Stimulated activated CD8-positive, alpha-beta memory T cell treated with anti-CD3 and anti-CD28 coated beads, Interleukin-2, amount 100 ng/mL, for 48 hours (primary cell): Measurements from ENCODE around the gene NEDD9.

Experiments used
- DNase-seq, 2 donors: peaks; one replicate each; pipeline ENCODE4 v3.0.0-alpha.2; 2020; ENCODE audit warnings: low read depth in 2 of 2

The NEDD9 gene

DNA sequence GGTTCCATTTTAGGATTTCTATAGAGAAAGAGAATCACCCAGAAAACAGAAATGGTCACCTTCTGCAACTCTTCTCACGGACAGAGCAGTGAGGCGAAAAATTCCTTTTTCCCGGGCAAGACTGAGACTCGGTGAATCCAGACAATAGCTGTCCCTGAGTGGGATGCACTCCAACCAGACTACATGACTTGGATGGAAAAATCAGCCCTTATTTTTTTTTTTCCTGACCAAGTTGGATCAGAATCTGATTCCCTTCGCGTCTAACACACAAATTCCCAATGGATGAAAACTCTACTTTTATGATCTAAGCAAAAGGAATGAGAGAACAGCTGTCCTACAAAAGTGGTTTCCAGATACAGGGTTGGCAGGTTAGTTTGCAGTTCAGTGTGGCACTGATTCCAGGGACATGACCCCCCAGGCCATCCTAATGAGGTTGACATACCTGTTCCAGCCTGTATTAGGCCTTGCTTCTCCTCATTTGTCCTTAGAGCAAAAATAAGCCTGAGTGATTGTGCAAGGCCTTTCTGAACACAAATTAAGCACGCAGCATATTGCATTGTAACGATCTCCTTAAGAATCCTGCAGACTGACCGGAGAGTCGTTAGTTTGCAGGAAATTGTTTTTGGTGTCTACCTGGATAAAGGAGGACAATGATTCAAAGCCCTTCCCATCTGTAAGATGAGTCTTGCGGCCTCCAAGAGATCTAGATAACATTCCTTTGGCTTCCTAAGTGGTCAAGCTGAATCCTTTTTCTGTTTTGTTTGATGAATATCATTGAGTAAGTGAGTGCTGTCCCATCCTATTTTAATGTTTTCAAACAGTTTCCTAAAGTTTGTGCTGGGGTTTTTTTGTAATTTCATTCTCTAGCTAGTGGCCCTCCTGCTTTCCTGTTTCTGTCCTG lies 1.5 kb upstream of the NEDD9 start:
- DNase-seq: no peak

DNA sequence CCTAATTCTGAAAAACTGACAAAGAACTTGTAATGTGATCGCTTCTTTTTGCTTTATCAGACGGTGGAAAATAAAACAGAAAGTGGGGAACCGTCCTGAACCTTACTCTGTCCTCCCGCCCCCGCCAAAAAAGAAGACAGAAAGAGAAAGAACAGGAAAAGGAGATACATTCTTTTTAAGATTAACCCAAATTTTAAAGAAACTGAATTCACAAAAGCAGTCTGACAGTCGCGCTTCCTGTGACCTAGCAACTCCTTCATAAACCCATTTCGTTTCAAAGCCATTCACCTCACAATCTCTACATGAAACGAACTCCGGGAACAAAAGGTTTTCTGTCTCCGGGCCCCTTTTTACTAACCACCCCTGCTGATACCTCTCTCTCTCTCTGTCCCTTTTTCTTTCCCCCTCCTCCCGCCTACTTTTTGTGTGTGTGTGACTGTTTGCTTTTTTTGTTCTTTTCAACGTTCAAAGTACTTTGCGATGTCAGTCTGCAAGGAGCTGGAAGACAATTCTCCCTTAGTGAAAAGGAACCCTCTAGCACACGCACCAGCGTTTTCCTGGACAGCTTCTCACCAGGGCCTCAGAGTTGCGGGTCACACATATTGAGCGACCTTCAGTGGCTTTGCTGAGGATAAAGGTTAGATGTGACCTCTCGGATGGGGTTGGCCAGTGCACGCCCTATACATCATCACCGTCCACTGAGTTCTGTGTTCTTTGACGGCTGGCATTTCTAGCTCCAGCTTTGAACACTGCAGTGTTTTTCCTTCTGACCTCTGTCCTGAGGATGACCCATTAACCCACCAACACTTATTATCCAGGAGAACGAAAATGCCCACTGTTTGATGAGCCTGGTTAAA lies 530 bp upstream of the NEDD9 start:
- DNase-seq: no peak

DNA sequence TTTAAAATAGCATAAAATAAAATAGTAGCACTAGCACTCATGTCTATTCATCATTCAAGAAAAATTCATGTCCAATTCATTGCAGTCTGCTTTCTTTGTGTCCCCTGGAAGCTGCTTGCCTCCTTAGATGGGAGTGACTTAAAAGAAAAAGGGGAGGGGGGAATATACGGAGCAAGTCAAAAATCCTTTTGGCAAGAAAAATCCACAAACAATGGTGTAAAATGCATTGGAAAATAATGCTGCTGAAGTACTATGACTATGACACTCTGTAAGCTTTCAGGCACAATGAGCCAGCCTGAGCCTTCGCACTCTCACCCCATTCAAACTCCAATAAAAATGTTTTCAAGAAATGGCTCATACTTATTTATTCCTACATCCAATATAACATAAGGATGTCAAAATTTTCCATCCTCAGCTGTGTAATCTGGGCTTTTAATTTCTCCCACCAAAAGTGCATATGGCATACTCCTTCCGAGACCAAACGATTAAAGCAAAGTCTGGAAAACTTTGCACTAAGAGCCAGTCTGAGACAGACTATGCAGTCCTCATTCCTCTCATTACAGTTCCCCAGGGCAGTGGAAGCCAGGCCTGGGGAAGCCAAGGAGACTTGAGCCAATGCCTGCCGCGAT lies 790 bp downstream of the NEDD9 start:
- no peak for DNase-seq

DNA sequence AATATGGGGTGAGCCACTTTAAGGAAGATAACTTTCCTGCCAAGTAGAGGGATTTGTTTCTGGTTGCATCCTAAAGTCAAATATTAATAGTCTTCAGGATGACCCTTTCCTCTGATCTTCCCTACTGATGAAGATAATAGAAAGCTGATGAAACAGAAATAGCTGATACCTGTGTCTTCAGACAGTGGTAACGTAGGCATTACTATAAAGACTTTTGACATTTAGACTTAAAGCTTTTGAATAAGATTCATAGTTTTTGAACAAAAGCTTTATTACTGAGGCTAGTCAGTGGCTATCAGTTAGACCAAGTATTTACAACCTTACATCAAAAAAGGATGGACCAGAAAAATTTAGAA lies 1.4 kb downstream of the NEDD9 start:
- no peak for DNase-seq

DNA sequence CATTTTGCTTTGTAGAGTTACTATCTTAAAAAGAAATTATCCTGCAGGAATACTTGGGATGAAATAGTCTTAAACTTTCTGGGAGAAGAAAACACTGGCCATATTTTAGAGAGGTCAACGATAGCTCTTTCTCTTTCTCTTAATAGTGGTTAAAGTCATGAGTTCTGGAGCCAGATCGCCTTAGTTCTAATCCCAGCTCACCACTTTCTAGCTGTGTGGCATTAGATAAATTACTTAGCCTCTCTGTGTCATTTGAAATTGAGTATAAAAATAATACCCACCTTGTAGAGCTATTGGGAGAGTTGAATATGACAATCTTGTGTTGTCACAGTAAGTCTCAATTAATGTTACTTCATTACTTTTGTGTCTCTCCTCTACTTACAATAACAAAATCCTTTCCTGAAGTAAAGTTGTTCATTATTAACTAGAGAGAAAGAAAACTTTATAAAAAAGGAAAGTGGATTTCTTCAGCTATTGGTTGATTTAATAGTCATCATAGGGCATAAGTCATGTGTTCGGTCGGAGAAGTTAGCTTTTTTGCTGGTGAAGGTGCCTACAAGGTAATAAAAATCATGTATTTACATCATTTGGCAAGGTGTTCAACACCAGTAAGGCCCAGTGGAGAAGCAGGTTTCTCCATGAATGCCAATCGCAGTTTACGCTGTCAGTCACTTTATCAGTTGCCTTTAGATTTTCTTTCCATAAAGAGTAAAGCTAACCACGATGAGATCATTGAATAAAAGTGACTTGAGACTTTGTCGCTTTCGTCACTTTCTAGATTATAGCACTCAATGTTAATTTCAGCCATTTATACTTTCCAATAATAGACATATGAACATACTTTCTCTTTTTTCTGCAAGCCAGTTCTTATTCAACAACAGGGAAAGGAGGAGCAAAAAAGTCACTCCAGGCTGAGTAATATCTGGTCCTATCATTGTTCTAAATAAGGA lies 2.0 kb downstream of the NEDD9 start:
- DNase-seq: no peak

DNA sequence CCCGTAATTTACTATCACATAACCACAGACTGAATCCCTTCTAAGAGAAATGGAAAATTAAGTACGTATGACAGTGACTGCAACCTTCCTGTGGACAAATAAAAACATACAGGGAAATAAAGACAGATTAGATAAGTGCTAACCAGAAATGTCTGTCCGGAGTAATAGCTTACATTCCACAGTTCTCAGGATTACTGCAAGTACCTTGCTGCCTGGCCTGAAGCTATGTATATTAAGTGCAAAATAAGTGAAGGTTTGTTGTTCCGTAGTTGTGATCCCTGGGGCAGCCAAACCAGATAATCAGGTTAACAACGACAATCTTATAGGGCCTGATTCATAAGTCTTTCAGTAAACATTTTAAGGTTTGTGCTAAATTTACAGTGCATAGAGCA lies 2.8 kb downstream of the NEDD9 start:
- no peak for DNase-seq

DNA sequence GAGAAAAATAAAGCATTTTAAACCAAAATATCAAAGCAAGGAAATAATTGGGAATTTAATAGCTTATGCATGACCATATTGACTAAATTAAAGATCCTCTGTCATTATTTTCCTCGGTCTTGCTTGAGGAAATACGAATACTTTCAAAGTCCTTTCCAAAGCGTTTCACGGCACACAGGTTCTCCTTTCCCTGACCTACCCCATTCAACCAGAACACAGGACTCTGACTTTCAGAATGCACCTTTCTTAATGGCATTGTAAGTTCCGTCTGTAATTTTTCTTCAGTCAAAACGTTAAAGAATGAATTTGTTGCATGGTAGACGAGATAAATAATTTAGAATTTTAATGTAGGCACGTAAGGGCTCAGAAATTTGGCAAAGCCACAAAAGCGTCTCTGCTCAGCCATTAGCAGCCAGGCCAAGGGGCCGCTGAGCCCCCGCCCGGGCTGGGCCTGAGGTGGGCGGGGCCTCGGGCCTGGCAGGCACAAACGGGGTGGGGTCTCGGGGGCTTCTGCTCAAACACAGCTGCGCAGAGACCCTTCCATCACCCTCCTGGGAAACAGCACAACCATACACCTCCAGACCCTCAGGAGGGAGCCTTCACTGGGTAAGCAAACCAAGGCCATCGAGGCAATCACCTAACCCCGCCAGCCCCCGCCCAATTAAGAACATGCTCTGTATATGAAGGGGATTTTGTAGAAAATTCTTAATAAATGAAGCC lies 3.4 kb downstream of the NEDD9 start:
- DNase-seq: no peak

DNA sequence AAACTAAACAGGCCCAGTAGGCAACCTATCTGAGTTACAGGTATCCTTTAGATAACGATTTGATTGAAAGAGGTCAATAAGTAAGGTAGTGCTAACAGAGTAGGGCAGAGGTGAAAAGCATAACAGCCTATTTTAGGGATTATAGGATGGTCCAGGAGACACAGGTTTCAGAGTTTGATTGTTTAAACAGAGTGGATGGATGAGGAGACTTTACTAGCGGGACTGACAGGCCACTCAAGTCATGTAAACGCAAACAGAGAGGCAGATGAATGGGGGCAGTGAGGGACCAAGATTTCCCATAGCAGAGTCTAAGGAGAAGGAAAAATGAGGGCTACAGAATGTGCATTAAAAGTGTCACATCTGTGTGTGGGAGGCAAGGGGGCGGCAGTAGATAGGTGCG lies 4.8 kb downstream of the NEDD9 start:
- DNase-seq: no peak

DNA sequence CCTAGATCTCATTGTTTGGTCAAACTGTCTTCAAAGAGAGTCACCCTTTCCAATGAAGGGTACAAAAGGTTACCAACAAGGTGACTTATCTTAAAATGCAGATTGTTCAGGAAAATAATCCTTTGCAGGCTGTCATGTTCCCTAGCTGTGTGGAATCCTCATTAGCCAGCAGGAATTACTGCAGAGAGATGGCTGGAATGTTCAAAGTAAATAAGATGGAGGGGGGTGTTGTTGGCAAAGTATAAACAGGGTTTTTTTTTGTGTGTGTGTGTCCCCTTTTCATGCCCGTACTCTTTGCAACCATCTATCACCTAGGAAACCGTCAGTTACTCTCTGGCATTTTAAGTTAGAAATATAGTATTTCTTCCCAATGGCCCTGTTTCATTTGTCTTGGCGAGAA lies 6.5 kb downstream of the NEDD9 start:
- no peak for DNase-seq

DNA sequence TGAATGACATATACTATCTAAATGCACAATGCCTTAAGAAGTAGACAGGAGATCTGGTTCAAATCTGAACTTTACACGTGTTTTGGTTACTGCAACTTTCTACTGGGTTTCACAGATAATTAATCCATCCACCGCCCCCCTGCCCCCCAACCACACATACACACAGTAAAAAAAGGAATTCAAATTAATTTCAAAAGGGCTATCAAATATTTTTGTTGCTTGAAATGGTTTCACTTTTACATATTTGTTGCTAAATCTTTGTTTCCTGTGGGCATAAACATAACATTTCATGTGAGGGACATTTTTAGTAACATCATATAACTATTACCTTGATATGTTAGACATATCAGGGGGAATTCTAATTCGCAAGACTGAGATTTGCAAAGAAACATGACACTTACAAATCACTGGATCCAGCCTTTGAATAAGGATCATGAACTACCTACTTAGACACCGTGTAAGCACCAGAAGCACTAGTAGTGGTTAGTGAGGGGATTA lies 7.5 kb downstream of the NEDD9 start:
- DNase-seq: no peak

DNA sequence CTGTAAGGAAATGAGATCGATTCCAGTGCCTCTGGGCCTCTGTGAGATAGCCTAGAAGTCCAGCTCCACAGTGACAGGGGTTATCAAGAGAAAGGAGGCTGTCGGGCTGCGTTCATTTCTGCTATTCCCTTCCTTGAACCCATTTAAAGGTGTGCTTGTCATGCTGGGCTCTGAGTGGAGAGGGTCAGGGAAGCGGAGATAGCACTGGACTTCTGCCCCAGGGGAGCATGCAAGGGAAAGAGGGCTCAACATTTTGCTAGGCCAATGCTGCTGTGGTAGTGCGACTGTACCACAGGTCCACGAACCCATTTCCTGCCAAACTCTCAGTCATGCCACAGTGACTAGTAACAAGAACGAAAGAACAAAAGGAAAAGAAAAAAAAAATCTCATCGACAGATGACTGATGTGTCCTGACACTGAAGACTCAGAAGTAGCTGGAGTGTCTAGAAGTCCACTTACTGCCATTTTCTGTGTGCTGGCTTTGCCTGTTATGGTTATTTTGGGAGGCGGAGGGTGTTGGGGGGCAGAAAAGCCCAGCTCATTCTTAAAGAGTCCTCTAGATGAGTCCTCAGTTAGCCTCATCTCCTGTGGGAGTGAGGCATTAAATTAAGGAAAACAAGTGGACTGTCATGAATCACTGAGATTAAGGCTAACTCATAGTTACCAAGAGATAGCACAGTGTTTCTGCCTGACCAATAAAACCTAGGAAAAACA lies 8.1 kb downstream of the NEDD9 start:
- no peak for DNase-seq

DNA sequence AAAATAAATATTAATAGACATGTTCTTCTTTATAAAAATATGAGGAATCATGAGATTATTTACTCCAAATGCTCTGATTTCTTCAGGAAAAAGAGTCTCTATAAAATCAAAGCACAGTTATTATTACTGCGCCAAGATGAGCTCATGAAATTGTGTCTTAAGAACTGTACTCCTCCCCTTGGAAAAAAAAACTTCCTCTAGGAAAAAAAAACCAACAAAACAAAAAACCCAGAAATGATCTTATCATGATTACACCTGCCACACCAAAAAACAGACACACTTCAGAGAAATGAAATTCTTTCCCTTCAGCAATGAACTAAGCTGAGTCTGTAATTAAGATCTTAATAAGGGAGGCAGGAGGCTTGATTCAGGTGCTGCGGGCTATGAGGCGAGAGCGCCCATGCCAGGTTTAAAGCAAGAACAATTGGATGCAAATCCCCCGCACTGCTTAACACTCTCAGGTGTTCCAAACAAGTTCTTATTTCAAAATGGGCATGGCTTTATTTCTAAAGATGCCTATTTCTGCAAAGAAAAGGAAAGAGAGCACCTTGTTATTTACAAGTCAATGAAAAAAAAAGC lies 9.1 kb downstream of the NEDD9 start:
- DNase-seq: no peak

DNA sequence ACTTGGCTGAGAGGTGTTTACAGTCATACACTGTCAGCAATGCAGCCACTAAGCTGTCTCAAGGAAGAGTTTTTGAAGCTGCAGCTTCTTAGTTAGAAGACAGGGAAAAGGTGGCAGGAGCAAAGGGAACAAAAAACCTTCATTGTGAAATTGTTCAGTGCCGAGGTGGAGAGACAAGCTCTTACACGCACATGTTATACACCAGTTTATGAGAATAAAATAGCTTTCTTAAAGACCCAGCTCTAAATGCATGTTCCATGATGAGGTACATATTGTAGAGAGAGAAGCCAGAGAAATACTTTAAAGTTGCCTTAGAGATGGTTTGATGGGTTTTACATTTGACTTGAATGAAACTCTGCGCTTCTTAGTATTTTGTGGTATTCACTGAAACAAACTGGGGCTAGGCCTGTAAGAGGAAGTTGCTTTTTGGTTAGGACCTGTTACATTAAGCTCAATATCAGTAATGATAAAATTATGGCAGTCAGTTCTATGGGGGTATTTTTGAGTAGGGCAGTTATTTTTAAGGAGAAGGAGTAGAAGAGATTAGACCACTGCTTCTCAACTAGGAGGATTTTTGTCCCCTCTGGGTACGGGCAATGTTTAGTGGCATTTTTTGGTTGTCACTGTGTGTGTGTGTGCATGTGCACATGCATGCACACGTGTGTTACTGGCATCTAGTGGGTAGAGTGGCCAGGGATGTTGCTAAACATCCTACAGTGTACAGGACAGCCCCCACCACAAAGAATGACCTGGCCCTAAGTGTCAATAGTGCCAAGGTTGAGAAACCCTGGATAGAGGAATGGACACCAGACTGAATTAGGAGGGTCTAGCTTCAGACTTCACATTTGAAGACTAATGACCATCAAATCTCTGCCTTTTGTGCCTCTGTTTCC lies 9.8 kb downstream of the NEDD9 start:
- no peak for DNase-seq

DNA sequence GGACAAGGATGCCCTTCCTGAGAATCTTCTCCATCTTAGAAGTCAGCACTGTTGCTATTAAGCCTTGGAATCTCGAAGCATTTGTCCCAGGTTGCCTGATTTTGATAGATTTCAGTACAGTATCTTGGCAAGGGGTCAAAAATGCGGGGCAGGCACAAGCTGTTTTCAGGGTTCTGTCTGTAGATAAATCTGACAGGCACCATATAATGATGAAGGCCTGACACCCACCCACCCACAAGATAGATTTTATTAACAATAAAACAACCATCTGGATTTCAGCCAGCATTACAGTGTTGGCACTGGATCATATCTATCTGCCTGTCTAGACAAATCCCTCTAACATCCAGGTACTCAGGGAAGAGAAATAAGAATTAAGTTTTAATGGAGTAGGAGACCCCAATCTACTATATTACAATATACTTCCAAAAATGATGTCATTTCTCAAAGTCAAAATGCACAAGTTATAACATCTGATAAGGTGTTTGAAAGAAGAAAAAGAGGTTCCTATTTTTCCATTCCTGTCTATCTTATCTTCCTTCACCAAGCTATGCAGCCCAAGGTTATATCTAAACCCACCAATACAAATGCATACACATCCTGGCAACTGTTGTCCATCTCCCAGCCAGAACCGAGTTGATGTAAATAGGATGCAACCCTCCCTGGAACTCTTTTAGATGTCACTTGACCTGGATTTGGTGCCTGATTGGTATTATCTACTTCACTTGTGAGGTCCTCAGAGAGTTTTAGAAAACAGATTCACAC lies 10.7 kb downstream of the NEDD9 start:
- DNase-seq: no peak

DNA sequence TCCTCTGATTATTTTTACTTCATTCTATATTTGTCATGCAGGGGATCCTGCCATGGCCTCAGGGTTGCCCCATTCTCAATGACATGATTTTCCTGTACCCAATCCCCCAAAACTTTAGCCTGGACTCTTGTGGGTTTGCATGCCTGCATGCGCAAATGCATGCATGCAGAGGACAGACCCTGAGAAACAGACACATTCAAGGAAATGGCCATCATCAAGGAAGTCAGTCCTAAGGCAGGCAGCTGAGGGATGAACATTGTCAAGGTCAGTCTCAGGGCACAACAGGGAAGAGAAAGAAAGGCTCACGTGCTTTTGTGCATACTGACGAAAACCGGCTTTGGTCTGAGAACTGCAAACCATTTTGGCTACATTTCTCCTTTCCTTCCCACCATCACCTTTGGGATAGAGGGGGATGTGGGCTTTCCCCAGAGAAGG lies 13.1 kb downstream of the NEDD9 start:
- no peak for DNase-seq

DNA sequence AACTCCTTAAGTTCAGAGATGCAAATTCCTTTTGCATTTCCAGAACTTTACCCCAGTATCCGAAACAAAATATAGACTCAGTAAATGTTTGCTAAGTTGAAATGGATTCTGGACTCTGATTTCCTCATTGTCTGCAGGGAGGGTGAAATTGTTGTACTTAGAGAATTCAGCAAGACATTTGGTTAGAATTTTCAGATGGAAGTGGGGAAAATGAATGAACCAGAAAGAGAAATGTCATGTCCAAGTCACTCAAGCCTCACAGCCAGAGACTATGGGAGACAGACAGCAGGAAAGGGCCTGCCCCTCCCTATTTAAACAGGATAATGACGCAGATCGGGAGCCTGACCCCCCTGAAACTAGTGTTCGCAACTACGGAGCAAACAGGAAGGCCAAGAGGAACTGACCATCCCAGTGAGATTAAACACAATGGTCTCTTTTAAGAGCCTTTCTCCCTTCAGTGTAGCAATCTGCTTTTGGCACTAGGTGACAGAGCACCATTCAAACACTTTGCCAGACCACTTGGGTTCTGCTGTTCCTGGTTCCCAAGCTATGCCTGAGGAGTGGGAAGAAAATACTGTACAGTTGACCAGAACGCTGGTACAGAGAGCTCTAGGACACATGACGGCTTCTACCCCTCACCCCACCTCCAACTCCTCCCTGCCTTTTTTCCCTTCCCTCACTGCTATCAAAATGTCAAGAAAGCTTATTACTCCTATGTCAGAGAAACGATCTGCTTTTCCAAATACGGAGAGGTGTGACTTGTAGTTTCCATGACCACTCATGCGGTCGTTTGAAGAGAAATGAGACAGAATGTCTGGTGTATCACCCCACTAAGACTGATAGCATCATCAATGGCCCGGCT lies 13.7 kb downstream of the NEDD9 start:
- DNase-seq: no peak

DNA sequence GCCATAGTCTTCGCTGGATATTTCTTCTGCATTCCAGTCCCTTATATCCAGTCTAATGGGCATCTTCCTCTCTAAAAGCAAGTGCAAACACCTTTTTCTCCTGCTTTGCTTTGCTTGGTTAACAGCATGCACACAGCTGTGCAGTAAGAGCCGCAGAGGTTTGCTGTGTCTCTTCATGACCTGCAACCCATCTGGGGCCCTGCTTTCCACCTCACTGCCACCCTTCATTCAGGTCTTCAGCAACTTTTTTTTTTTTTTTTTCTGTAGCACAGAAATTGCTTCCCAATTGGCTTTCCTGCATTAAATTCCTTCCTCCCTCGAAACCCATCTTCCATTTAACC lies 14.4 kb downstream of the NEDD9 start:
- DNase-seq: no peak
